ENCODE results near the gene ISLR2. TPM values are rescaled to one million over a fixed set of nuclear protein-coding genes. Genes with fewer than 3 reads are reported as not detected.

ISLR2 gene
- polyA plus RNA-seq, 3 donors = 0.39 to 0.97 (median 0.88) TPM

DNA sequence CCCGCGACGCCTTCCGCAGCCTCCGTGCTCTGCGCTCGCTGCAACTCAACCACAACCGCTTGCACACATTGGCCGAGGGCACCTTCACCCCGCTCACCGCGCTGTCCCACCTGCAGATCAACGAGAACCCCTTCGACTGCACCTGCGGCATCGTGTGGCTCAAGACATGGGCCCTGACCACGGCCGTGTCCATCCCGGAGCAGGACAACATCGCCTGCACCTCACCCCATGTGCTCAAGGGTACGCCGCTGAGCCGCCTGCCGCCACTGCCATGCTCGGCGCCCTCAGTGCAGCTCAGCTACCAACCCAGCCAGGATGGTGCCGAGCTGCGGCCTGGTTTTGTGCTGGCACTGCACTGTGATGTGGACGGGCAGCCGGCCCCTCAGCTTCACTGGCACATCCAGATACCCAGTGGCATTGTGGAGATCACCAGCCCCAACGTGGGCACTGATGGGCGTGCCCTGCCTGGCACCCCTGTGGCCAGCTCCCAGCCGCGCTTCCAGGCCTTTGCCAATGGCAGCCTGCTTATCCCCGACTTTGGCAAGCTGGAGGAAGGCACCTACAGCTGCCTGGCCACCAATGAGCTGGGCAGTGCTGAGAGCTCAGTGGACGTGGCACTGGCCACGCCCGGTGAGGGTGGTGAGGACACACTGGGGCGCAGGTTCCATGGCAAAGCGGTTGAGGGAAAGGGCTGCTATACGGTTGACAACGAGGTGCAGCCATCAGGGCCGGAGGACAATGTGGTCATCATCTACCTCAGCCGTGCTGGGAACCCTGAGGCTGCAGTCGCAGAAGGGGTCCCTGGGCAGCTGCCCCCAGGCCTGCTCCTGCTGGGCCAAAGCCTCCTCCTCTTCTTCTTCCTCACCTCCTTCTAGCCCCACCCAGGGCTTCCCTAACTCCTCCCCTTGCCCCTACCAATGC, 45.1 kb downstream of the ISLR2 start:
- no peak for DNase-seq

DNA sequence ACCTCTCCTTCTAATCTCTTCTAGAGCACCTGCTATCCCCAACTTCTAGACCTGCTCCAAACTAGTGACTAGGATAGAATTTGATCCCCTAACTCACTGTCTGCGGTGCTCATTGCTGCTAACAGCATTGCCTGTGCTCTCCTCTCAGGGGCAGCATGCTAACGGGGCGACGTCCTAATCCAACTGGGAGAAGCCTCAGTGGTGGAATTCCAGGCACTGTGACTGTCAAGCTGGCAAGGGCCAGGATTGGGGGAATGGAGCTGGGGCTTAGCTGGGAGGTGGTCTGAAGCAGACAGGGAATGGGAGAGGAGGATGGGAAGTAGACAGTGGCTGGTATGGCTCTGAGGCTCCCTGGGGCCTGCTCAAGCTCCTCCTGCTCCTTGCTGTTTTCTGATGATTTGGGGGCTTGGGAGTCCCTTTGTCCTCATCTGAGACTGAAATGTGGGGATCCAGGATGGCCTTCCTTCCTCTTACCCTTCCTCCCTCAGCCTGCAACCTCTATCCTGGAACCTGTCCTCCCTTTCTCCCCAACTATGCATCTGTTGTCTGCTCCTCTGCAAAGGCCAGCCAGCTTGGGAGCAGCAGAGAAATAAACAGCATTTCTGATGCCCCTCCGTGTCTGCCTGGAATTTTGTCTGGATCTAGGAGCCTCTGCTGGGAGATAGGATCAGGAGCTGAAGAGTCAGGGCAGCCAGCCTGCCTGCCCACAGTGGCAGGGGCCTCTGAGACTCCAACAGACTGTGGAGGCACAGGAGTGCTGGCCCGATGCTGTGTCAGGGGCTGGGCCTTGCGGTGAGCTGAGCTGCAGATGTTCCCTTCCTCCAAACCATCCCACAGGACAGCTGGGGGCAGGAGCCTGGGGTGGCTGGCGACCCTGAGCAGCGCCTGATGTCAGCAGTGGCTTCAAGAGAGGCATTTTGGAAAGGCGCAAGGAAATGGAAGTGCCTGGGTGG, 46.2 kb downstream of the ISLR2 start:
- DNase-seq = no peak

DNA sequence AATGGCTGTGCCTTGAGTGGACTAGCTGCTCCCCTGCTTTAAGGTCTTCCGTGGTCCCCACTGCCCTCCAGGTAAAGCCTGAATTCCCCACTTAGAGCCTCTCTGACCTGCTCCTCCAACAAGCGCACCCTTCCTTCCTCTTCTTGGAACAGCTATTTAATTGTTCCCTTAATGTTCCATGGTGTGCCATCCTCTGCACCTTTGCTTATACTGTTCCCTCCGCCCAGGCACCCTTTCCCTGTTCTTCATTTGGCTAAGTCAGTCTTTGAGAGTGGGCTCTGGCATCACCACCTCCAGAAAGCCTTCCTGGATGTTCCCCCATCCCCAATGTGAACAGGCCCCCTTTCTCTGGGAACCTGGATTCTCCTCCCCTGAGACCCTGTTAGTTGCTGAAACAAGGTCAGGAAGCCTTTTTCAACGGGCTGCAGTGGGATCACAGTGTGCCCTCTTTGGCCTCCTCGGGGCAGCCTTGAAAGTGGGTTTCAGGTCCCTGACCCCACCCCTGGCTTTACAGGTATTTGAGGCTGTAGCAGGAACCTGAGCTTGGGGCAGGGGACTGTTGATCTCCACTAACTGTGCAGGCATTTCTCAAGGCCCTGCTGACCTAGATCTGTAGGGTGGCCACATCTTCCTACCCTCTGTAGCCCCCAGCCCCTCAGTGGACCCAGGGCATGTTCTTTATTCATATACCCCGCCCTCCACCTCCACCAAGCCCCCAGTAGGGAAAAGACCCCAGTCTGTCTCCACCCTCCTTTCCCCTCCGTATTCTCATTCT, 48.1 kb downstream of the ISLR2 start:
- no peak for DNase-seq

DNA sequence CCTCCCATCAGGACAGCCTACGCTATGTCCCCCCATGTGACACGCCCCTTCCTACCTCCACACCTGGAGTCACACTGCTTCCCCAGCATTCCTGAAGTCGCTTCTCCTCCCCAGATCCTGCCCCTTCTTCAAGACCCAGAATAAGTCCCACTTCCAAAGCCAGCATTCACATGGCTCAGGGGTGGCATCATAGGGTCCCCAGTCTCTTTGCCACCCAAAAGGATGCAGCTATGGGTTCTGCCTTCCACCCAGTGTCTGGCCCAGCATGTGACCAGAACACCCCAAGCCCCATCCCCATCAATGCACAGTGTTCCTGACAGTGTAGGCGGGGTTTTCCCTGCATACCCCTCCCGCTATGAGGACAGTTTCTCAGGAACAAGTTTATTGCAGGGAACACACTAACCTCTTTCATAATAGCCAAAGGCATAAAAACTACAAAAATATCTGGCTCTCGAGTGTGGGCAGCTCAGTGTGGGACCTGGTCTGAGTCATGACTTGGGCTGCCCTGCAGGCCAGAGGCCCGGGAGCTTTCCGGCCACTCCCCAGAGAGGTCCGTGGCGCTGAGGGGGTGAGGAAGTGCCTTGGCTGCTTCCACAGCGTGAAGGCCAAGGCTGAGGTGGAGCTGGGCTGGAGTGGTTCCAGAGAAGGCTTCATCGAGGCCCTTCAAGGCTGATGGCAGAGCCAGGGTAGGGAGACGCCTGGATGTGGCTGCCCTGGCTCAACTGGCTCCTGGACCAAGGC, 48.9 kb downstream of the ISLR2 start:
- DNase-seq = no peak

DNA sequence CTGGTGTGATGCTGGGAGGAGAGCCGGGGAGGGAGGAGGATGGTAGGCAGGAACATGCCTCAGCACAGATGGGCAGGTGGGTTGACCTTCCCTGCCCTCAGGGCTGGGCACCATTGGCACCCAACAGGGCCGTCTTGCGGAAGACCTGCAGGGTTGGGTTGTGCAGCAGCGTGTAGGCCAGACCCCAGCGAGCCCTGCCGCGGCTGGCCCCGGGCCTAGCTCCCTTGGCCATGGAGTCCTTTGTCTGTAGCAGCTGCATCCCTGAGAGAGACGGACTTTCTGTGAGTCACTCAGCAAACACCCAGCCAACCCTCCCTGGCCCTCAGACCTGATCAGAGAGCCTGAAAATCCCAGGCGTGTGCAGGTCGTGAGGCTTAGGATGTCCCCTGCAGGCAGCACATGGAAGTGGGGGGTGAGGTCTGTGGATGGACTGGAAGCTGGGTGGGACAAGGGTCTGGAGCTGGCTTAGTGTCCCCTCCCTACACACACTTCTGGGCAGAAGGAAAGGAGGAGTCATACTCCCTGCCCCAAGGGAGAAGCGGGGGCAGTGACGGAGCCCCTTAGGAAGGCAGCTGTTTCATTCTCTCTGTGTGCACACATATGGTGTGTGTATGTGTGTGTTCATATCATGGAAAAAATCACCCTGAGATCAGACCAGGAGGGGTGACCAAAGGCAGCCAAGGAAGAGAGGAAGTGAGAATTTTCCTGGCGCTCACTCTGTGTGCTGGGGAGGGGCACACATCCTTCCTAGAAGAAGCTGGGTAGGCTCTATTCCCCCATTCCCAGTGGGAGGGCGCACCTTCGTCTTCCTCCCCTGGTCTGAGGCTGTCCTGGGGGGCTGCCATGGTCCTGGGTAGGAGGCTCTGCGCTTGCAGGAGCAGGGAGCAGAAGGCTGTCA, 49.8 kb downstream of the ISLR2 start:
- DNase-seq = no peak

DNA sequence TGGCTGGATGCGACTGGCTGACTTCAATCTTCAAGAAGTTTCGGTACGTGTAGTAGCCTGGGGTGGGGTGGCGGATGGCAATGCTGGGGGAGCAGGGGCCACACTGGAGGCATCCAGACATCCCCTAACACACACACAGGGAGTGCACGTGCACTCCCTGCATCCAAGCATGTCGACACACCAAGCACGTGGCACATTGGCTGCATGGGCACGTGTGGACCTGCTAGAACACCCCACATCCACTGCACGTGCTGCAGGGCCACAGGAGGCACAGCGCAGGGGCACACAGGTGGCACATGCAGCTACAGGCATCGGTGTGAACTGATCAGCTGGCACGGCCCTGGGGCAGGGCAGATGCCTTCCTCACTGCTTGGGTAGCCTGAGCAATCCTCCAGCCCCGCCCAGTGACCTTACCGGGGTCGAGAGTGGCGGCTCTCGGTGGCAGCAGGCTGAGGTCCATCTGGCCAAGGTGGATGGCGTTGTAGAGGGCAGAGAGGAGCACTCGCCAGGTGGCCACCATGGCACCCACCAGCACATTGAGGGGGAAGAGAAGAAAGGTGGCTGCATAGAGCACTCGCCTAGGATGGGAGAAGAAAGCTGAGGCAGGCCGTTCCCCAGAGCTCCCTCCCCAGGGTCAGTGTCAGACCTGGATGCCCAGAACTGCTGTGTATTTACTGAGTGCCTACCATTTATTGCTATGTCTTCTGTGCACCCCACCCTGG, 50.7 kb downstream of the ISLR2 start:
- no peak for DNase-seq

DNA sequence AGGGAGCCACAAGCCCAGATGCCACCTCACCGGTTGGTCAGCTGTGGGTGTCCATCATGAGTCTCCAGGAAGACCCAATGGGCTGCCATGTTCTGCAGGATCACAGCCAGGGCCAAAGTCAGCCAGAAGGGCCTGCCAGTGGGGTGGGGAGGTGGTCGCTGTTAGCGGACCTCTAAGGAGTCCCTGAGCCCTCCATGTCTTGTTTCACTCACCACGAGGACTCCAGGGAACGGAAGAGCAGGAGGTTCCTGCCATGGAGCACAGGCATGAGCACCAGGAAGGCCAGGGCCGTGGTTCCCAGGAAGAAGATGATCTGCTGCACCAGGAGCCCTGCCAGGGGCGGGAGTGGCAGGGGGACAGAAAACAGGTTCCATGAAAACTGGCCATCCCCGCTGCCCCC, 51.7 kb downstream of the ISLR2 start:
- no peak for DNase-seq

DNA sequence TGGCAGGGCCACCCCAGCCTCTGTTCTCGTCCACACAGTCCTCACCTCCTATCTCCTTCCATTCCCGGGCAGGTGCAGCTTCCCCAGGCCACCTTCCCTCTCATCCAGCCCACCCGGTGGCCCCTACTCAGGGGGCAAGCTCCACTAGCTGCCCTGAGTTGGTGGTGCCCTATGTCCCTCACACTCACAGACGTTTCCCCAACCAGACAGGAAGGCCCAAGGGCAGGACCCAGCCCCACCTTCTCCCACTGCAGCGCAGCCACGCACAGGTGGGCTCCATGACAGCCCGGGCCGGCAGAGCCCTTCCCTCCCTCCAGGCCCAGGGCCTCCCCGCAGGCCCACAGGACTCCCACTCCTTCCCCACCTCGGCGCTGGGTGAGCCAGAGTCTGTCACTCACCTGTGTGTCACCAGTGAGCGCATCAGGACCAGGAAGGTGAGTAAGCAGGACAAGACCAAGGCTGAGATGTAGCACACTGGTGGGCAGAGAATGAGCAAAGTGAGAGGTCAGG, 54.3 kb downstream of the ISLR2 start:
- DNase-seq = no peak

DNA sequence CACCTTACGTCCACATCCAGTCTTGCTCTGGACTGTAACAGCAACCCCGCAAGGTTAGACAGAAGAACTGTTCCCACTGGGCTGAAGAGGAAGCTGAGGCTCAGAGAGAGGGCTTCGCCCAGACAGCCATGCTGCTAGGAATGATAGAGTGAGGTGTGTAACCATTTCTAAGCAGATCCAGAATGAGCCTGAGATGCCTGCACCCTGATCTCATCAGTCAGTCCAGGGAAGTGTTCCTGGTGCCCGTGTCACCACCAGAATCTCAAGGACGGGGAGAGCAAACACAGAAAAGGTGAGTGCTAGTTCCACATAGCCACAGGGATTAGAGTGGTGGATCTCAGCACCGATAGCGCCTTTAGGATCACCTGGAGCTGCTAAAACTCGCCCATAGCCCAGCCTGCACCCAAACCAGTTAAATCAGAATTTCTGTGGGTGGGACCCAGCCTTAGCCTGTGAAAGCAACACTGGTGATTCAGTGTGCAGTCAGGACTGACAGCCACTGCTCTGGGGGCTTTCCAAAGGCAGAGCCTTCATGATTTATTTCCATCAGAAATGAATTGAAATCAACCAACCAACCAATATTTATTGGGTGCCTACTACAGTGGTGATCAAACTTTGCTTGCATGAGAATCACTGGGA, 55.4 kb downstream of the ISLR2 start:
- no peak for DNase-seq

Other genes starting within 250 kb of the ISLR2 start
- 10 to 100 TPM; 68.0 to 92.2 (median 73.6) TPM for gene LOXL1, start 204.1 kb upstream of the ISLR2 start, polyA plus RNA-seq (ENCODE audit: insufficient read length in 3 of 3)
- 10 to 100 TPM; 13.6 to 15.0 (median 14.2) TPM for gene STOML1, start 138.3 kb upstream of the ISLR2 start, polyA plus RNA-seq (ENCODE audit: insufficient read length in 3 of 3)
- gene PML, start 135.9 kb upstream of the ISLR2 start, polyA plus RNA-seq (ENCODE audit: insufficient read length in 3 of 3) = 10 to 100 TPM; 33.6 to 37.7 (median 34.8) TPM
- gene GOLGA6A, start 48.0 kb upstream of the ISLR2 start, polyA plus RNA-seq (ENCODE audit: insufficient read length in 3 of 3) = under 1 TPM in 1 of 3 donors, not detected in 2; 0.18 TPM
- gene ISLR, start 43.1 kb downstream of the ISLR2 start, polyA plus RNA-seq (ENCODE audit: insufficient read length in 3 of 3) = 10 to 100 TPM; 33.2 to 69.0 (median 46.3) TPM
- gene STRA6, start 72.2 kb downstream of the ISLR2 start, polyA plus RNA-seq (ENCODE audit: insufficient read length in 3 of 3) = 10 to 100 TPM; 27.0 to 39.6 (median 35.0) TPM
- 1 to 10 TPM; 4.7 to 9.1 (median 8.7) TPM for gene CCDC33, start 105.7 kb downstream of the ISLR2 start, polyA plus RNA-seq (ENCODE audit: insufficient read length in 3 of 3)
- 1 to 10 TPM; 1.6 to 3.0 (median 2.2) TPM for gene CYP11A1, start 237.1 kb downstream of the ISLR2 start, polyA plus RNA-seq (ENCODE audit: insufficient read length in 3 of 3)

Data from renal pelvis (tissue), 4 donors.